ENCODE data around the gene SART3.

Gene SART3

GRCh38 chr12:108560752-108561719, at the start of gene SART3:
Gene SART3, minus strand, starts transcription at chr12:108561173. Its CDS starts 19 bp downstream, at chr12:108561154.
- peak; percentile 94 for DNase-seq

DNA sequence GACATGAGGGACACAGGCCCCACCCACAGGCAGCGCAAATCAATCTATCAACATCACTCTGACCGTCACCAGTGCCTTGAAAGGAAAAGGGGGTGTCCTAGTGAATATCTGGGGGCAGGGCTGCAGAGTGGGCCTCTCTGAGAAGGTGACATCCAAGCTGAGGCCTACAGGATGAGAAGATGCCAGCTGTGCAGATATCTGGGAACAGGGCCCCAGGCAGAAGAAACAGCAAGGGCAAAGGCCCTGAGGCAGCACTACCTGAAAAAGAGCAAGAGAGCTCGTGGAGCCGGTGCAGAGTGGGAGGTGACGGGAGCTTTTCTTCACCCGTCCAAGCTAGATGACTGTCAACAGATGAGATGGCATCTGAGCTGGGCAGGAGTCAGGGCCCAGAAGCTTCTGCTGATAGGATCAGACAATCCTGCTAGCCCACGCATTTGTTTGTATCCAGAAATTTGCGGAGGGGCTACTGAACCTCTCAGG, 49.4 kb upstream of the SART3 start:
- DNase-seq, result no peak

DNA sequence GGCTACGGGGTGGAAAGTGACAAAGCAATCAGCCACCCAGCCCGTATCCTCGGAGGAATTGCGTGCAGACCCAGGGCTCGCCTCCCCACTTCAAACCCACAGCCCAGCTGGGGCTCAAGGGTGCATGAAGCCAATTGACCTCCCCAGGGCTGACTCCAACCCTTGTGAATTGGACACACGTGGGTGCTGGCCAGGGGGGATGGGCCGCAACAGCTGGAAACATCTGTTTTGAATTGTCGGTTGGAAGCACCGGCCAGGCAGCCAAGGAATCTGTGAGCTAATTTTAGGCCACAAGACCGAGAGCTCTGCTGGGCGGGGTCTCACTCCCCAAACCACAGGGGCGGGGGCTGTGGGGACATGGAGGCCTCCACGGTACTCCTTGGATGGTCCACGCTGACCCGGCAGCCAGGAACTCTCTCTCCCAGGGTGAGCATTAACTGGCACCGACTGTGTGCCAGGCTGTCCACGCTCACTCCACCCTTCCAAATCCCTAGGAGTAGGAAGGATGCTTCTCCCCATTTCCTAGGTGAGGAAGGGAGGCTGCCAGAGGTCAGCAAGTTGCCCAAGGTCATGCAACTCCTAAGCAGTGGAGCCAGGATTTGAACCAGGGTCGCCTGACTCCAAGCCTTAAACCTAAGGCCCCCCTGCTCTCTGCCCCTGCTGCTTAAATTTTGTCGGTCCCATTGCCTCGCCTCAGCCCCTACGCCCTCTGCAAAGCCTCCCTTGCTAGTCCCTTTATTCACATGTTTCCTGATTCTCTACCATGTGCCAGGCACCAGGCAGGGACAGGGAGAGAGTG, 48.8 kb upstream of the SART3 start:
- DNase-seq, result no peak

GRCh38 chr12:108608616-108609015, 47.6 kb upstream of the SART3 start:
- no peak for DNase-seq

DNA sequence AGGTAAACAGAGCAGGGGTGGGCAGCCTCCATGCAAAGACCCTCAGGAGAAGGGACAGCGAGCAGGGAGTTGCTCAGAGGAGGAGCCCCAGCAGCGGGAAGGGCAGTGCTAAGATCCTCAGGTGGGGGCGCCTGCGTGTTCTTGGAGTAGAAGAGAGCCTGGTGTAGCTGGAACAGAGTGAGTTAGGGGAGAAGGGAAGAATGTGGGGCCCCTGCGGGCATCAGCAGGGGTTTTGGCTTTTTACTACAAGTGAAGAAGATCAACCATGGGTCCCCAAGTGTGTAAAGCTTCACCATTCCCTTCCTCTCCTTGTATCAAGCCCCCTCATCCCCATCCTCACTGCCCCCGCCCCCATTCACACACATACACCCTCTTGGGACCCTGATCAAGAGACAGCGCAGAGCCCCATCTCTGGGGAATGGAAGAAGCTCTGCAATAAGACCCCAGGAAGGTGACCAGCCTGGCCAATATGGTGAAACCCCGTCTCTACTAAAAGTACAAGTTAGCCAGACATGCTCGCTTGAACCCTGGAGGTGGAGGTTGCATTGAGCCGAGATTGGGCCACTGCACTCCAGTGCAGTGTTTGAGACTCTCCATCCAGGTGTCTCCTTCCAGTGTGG, 47.1 kb upstream of the SART3 start:
- DNase-seq, result no peak

DNA sequence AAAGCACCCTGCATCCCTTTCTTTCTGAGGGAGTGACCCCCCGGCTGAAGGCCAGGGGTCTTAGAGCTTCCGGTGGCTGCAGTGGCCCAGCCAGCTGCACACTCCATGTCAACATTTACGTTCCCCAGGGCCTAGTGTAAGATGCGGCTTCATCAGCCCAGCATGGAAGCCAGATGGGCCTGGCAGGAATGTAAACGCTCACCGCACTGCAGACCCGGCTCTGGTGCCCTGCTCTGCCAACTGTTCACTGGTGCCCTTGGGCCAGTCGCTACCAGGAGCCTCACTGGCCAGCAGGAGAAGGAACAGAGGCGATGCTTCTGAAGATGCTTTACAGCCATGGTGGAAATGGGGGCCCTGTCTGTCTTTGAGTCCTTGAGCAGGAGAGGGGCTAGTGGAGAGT, 45.5 kb upstream of the SART3 start:
- no peak for DNase-seq

DNA sequence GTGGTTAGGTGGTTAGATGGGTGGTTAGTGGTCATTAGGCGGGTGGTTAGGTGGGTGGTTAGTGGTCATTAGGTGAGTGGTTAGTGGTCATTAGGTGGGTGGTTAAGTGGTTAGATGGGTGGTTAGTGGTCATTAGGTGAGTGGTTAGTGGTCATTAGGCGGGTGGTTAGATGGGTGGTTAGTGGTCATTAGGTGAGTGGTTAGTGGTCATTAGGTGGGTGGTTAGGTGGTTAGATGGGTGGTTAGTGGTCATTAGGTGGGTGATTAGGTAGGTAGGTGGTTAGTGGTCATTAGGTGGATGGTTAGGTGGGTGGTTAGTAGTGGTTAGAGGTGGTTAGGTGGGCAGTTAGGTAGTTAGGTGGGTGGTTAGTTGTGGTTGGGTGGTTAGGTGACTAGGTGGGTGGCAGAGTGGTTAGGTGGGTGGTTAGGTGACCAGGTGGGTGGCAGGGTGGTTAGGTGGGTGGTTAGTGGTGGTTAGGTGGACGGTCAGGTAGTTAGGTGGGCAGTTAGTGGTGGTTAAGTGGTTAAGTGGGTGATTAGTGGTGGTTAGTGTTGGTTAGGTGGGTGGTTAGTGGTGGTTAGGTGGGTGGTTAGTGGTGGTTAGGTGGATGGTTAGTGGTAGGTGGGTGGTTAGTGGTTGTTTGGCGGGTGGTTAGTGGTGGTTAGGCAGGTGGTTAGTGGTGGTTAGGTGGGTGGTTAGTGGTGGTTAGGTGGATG, 44.9 kb upstream of the SART3 start:
- no peak for DNase-seq

DNA sequence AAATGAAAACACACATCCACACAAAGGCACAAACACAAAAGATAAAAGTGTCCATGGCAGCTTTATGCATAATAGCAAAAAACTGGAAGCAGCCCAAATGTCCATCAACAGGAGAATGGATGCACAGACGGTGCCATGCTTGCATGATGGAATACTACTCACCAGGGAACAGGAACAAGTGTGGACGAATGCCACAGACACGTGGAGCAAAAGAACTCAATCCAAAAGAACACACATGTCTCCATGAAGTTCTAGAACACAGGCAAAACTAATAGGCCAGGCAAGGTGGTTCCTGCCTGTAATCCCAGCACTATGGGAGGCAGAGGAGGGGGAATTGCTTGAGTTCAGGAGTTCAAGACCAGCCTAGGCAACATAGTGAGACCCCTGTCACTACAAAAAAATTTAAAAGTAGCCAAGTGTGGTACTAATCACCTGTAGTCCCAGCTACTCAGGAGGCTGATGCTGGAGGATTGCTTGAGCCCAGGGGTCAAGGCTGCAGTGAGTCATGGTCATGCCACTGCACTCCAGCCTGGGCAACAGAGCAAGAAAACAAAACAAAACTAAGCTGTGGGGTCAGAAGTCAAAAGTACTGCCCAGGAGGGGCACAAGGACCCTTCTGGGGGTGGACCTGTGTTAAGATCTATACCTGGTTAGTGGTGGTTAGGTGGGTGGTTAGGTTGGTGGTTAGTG, 44.2 kb upstream of the SART3 start:
- no peak for DNase-seq

DNA sequence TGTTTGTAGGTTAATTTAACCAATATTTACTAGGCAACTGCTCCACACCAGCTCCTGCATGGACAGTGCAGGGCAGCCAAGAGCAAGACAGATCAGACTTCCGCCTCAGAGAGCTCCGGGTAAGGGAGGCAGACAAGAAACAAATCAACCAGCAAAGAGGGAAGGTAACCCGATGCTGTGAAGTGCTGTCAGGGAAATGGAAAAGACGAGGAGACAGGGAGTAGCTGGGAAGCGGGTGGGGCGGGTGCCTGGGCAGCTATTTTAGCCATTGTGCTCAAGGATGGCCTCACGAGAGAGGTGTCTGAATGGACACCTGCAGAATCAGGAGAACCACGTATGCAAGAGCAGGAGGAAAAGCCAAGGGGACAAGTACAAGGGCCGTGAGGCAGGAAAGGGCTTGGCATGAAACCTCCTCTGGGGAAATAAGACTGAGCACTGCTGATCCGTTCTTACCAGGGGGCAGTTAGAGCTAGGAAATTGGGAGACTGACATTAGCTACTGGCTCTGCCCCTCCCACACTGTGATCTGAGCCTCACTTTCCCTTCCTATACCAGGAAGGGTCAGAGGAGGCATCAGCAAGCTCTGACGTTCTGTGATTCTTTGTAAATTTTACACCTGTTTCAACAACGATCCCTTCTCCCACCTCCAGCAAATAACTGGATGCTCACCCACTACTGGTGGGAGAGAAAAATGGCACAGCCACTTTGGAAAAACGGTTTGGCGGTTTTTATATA, 43.4 kb upstream of the SART3 start:
- DNase-seq, result no peak

GRCh38 chr12:108603743-108604142, 42.8 kb upstream of the SART3 start:
- no peak for DNase-seq

DNA sequence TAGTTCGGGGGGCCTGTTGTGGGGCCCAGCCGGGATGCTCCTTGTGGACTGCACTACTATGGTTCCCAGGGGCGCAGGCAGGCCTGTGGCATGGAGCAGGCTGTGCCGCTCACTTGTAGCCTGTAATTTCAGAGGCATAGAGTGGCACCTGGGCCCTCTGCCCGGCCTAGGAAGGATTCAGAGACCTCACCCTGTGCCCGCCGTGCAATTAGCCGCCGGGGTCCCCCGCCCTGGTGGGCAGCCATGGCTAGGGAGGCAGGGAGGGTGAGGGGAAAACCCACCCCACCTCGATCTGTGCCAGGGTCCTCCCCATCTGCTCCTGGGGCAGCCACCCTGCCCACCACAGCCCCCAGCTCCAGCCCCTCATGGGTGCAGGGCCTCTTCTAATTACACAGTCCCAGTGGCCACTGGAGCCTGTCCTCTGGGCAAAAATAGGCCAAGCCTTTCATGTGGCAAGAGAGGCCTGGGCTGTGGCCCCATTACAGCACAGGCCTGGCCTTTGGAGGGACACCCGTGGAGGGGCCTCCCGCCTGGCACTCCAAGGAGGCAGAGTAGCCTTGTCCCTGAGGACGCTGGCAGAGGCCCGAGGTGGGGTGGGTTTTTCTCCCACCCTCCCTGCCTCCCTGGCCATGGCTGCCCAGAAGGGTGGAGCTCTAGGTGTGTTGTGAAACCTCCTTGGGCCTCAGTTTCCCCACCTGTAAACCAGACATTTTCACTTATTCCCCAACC, 42.2 kb upstream of the SART3 start:
- DNase-seq, result no peak

DNA sequence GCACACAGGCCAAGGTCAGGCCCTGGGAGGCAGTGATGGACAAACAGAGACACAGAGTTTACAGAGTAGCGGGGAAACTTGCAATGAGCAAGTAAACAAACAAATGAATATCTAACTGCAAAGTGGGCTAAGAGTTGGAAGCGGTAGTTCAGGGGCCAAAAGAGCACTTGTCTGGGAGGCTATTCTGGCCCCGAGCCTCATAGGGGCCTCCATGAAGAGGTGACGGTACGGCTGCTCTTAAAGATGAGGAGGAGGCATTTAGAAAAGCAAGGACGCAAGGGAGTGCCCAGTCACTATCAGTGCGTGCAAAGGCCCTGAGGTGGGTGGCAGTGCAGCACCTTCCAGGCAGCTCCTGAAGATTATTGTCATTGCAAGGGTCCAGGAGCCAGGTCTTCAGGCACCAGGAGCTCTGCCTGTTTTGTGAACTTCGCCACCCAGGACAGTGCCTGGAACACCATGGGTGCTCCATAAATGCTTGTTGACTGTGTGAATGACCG, 41.3 kb upstream of the SART3 start:
- no peak for DNase-seq

DNA sequence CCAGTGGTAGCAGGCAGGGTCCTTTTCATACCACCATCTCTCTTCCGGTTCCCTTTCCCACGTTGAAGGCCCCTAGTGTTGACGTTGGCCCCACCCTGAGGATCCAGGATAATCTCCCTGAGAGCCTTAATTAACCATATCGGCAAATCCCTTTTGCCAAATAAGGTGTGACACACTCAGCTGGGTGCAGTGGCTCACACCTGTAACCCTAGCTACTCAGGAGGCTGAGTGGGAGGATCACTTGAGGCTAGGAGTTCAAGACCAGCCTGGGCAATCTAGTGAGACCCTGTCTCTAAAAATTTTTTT, 39.7 kb upstream of the SART3 start:
- no peak for DNase-seq

- DNase-seq, result no peak
These were observed 39.2 kb upstream of the SART3 start for GRCh38 chr12:108599948-108600701.

DNA sequence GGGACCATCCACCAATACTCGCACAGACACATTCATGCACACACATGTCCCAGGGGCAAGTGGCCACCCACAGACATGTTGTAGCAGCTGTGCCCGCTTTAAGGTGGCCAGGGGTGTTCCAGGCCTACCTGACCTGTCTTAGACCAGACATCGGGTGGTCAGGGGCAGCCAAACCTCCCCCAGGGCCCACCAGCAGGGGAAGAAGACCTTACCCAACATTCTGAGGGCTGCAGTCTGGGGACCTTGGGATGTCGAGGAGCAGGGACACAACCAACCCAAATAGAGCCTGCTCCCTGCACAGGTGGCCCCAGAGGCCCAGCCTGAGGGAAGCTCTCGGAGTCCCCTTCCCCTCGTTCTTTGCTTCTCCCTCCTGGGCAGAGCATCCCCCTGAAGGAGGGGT, 38.6 kb upstream of the SART3 start:
- DNase-seq, result no peak

GRCh38 chr12:108598553-108599250, 37.7 kb upstream of the SART3 start:
- no peak for DNase-seq

- no peak for DNase-seq
These were observed 36.8 kb upstream of the SART3 start, which contains the start of gene TMEM119 for GRCh38 chr12:108597559-108598471. Gene TMEM119, minus strand, starts transcription at chr12:108598084. Its CDS starts 5,701 bp downstream, at chr12:108592383.
